ENCODE measurements around the gene FRS2. TPM values are rescaled to one million over a fixed set of nuclear protein-coding genes. Genes with fewer than 3 reads are reported as not detected.

FRS2 gene
- total RNA-seq, 1 donor from 2014 or later: 15.4 TPM

Other genes with a start within 250 kb of the FRS2 start
- gene CPSF6, start 230.8 kb upstream of the FRS2 start, total RNA-seq: 36.1 TPM
- 13.0 TPM for gene LYZ, start 122.0 kb upstream of the FRS2 start, total RNA-seq
- 12.5 TPM for gene YEATS4, start 110.6 kb upstream of the FRS2 start, total RNA-seq
- gene CCT2, start 115.1 kb downstream of the FRS2 start, total RNA-seq: 114 TPM
- gene LRRC10, start 140.5 kb downstream of the FRS2 start, total RNA-seq: not detected
- gene BEST3, start 228.9 kb downstream of the FRS2 start, total RNA-seq: not detected

Data from esophagus mucosa (tissue), 1 donor.